MCF 10A (cell line): ENCODE results near the gene ENO2. TPM values are rescaled to one million over a fixed set of nuclear protein-coding genes. Genes with fewer than 3 reads are reported as not detected.
"Not testable (repeated sequence)": the region's sequence is repeated elsewhere in the genome, so short reads cannot be mapped to it uniquely, and the experiment has no call there.

Experiments
- BruUV-seq: library from RNA; stranded (reverse); fragments of 400-500 nt; replicated peaks from 2 replicates; lab custom pipeline; 2021; lab: Mats Ljungman, UMichigan
- CTCF ChIA-PET: fragments of 300-600 bp; sonication (Branson Sonifier 250); formaldehyde crosslinking; extraction: SDS; loops from one replicate; lab custom pipeline; 2021; ENCODE audit warnings: antibody characterized with exemption, inconsistent platforms; lab: Yijun Ruan, JAX
- POLR2A ChIA-PET: fragments of 300-600, 350-650 bp; sonication (Branson Sonifier 250); formaldehyde crosslinking; extraction: SDS; loops from one replicate; lab custom pipeline; 2020; ENCODE audit warnings: antibody characterized with exemption, inconsistent platforms; lab: Yijun Ruan, JAX
- DNase-seq: peaks from one replicate; pipeline ENCODE4 v3.0.0-alpha.2; 2018; ENCODE audit not compliant: unreplicated experiment
- H3K27ac Mint-ChIP-seq: one replicate; pipeline ENCODE4 v1.8.0; 2022; ENCODE audit warnings: mild to moderate bottlenecking, low read depth, mixed read lengths; ENCODE audit not compliant: unreplicated experiment
- H3K27me3 Mint-ChIP-seq: one replicate; pipeline ENCODE4 v1.8.0; 2022; ENCODE audit warnings: mixed read lengths; ENCODE audit not compliant: insufficient read depth, unreplicated experiment
- H3K36me3 Mint-ChIP-seq: one replicate; pipeline ENCODE4 v1.8.0; 2022; ENCODE audit warnings: mild to moderate bottlenecking, moderate library complexity, mixed read lengths; ENCODE audit not compliant: insufficient read depth, unreplicated experiment
- H3K4me1 Mint-ChIP-seq: one replicate; pipeline ENCODE4 v1.8.0; 2022; ENCODE audit warnings: mixed read lengths; ENCODE audit not compliant: insufficient read depth, unreplicated experiment
- H3K4me3 Mint-ChIP-seq: one replicate; pipeline ENCODE4 v1.8.0; 2022; ENCODE audit warnings: mild to moderate bottlenecking, moderate library complexity, mixed read lengths; ENCODE audit not compliant: unreplicated experiment
- H3K9me3 Mint-ChIP-seq: one replicate; pipeline ENCODE4 v1.8.0; 2022; ENCODE audit warnings: mixed read lengths; ENCODE audit not compliant: unreplicated experiment
- CTCF ChIP-seq: fragments of 200-600 bp; IDR thresholded peaks from one replicate; pipeline ENCODE4 v1.8.0; 2022; ENCODE audit warnings: antibody characterized with exemption, mild to moderate bottlenecking; ENCODE audit not compliant: unreplicated experiment
- intact Hi-C: fragments of 100-400 bp; cut with micrococcal nuclease; formaldehyde crosslinking; loops from 2 replicates; pipeline ENCODE4 v1.14.1; 2022
- total RNA-seq: library from RNA; stranded (reverse); gene quantifications from 2 replicates; pipeline ENCODE4 v1.2.3, GENCODE V29; 2022

The ENO2 gene
- total RNA-seq, 1 experiment from 2014 or later: 0.30 TPM

GRCh38 chr12:6890789-6891645 lies 23.4 kb upstream of the ENO2 start:
- POLR2A ChIA-PET: interaction anchor here (0.6 to 2.4 kb wide), 26 partner anchors 9 to 1215 kb away, joined by 3 to 37 read pairs (median 3); partner anchors contain the start of genes C12orf57, CDCA3, COPS7A and LPCAT3
- Mint-ChIP-seq H3K27ac (peak overlapping the region; percentile 74), H3K4me3 (peak overlapping the region; percentile 67), H3K36me3 (no peaks in the 10 kb centered on the region), H3K27me3 (no peaks in the 10 kb centered on the region), H3K9me3 (no peaks in the 10 kb centered on the region), H3K4me1 (no peaks in the 10 kb centered on the region)
- peak; percentile 60 for TF ChIP-seq CTCF
- intact Hi-C loops: loop anchor here (1.0 kb wide), 2 partner anchors 22 to 39 kb away; partner anchors contain the start of gene USP5
- no TSS peak for BruUV-seq
- peak; percentile 93 for DNase-seq
- CTCF ChIA-PET: interaction anchor here (0.6 to 5.0 kb wide), 19 partner anchors 8 to 217 kb away, joined by 3 to 64 read pairs (median 5); partner anchors contain the start of genes LRRC23, MLF2 and SPSB2

GRCh38 chr12:6891646-6892001 lies 22.8 kb upstream of the ENO2 start:
- CTCF ChIA-PET: interaction anchor here (0.6 to 5.0 kb wide), 19 partner anchors 8 to 216 kb away, joined by 3 to 64 read pairs (median 5); partner anchors contain the start of genes LRRC23, MLF2 and SPSB2
- POLR2A ChIA-PET: interaction anchor here (0.6 to 2.4 kb wide), 25 partner anchors 9 to 1215 kb away, joined by 3 to 37 read pairs (median 3); partner anchors contain the start of genes C12orf57, CDCA3, COPS7A and LPCAT3
- H3K4me1 Mint-ChIP-seq: no peaks in the 10 kb centered on the region
- TSS peak; percentile 52 for BruUV-seq
- H3K27ac Mint-ChIP-seq: peak overlapping the region; percentile 74
- intact Hi-C loops: loop anchor here (1.0 kb wide), 2 partner anchors 22 to 39 kb away; partner anchors contain the start of gene USP5
- no peaks in the 10 kb centered on the region for H3K36me3 Mint-ChIP-seq
- no peaks in the 10 kb centered on the region for H3K9me3 Mint-ChIP-seq
- H3K4me3 Mint-ChIP-seq: peak overlapping the region; percentile 67
- H3K27me3 Mint-ChIP-seq: no peaks in the 10 kb centered on the region
- no peak for TF ChIP-seq CTCF
- DNase-seq: no peak

- CTCF ChIA-PET: interaction anchor here (0.9 to 5.0 kb wide), 12 partner anchors 8 to 215 kb away, joined by 3 to 64 read pairs (median 8); partner anchors contain the start of gene SPSB2
- H3K27ac Mint-ChIP-seq, DNase-seq, H3K4me3 Mint-ChIP-seq, BruUV-seq, H3K27me3 Mint-ChIP-seq, H3K36me3 Mint-ChIP-seq, H3K9me3 Mint-ChIP-seq, intact Hi-C loops, H3K4me1 Mint-ChIP-seq: not testable (repeated sequence)
- POLR2A ChIA-PET: interaction anchor here (2.0 to 2.4 kb wide), 3 partner anchors 20 to 25 kb away, joined by 13 to 37 read pairs (median 15); partner anchors contain the start of genes SPSB2 and TPI1
Measured at GRCh38 chr12:6892683-6893082, 21.7 kb upstream of the ENO2 start.

- Mint-ChIP-seq H3K36me3 (no peaks in the 10 kb centered on the region), H3K9me3 (no peaks in the 10 kb centered on the region), H3K27ac (no peak overlapping the region), H3K4me3 (no peak overlapping the region), H3K4me1 (peaks cover under 1% of the 10 kb centered on the region), H3K27me3 (no peaks in the 10 kb centered on the region)
- no peak for DNase-seq
- BruUV-seq: no TSS peak
- ChIA-PET CTCF (interaction anchor here (0.6 to 5.0 kb wide), 2 partner anchors 31 to 1818 kb away, joined by 3 to 22 read pairs; no protein-coding TSS in a partner anchor), POLR2A (interaction anchor here (0.9 kb wide), 1 partner anchor 33 kb away, joined by 5 read pairs; no protein-coding TSS in a partner anchor)
- no peak for TF ChIP-seq CTCF
- intact Hi-C loops: no loop called here
Measured at GRCh38 chr12:6894321-6894720, 20.1 kb upstream of the ENO2 start.
